Measurements from ENCODE around the gene PXMP2.

The PXMP2 gene

GRCh38 chr12:132700212-132700822, 12.9 kb downstream of the PXMP2 start:
- DNase-seq (ENCODE audit: low read depth), result no peak
- TF ChIP-seq MYC (IDR thresholded peaks at IDR 0.05; ENCODE audit: low read depth, low read length), result no peak
- no peak for TF ChIP-seq CTCF (IDR thresholded peaks at IDR 0.05; ENCODE audit: low read depth, low read length)
- no peak for TF ChIP-seq POLR2A (IDR thresholded peaks at IDR 0.05; ENCODE audit: extremely low read depth, insufficient read length)
- TF ChIP-seq MAX (IDR thresholded peaks at IDR 0.05; ENCODE audit: low read depth, low read length), result no peak
- H3K4me3 ChIP-seq (ENCODE audit: low read depth, low read length), result no peak overlapping the region

GRCh38 chr12:132702640-132703039, 15.3 kb downstream of the PXMP2 start:
- TF ChIP-seq MAX (IDR thresholded peaks at IDR 0.05; ENCODE audit: low read depth, low read length), result no peak
- no peak for TF ChIP-seq CTCF (IDR thresholded peaks at IDR 0.05; ENCODE audit: low read depth, low read length)
- peak; percentile 53 for DNase-seq (ENCODE audit: low read depth)
- no peak overlapping the region for H3K4me3 ChIP-seq (ENCODE audit: low read depth, low read length)

- no peak overlapping the region for H3K4me3 ChIP-seq (ENCODE audit: low read depth, low read length)
- no peak for DNase-seq (ENCODE audit: low read depth)
- TF ChIP-seq MYC (IDR thresholded peaks at IDR 0.05; ENCODE audit: low read depth, low read length) (no peak), CTCF (IDR thresholded peaks at IDR 0.05; ENCODE audit: low read depth, low read length) (no peak), POLR2A (IDR thresholded peaks at IDR 0.05; ENCODE audit: extremely low read depth, insufficient read length) (no peak), MAX (IDR thresholded peaks at IDR 0.05; ENCODE audit: low read depth, low read length) (no peak)
Observed at GRCh38 chr12:132703641-132704040, 16.3 kb downstream of the PXMP2 start.

- no peak overlapping the region for H3K4me3 ChIP-seq (ENCODE audit: low read depth, low read length)
- TF ChIP-seq CTCF (IDR thresholded peaks at IDR 0.05; ENCODE audit: low read depth, low read length) (no peak), MYC (IDR thresholded peaks at IDR 0.05; ENCODE audit: low read depth, low read length) (no peak), POLR2A (IDR thresholded peaks at IDR 0.05; ENCODE audit: extremely low read depth, insufficient read length) (no peak), MAX (IDR thresholded peaks at IDR 0.05; ENCODE audit: low read depth, low read length) (no peak)
- DNase-seq (ENCODE audit: low read depth), result no peak
Observed at GRCh38 chr12:132707241-132707640, 19.9 kb downstream of the PXMP2 start.

GRCh38 chr12:132708150-132708549, 20.8 kb downstream of the PXMP2 start:
- no peak for TF ChIP-seq MYC (IDR thresholded peaks at IDR 0.05; ENCODE audit: low read depth, low read length)
- TF ChIP-seq MAX (IDR thresholded peaks at IDR 0.05; ENCODE audit: low read depth, low read length), result no peak
- no peak for TF ChIP-seq CTCF (IDR thresholded peaks at IDR 0.05; ENCODE audit: low read depth, low read length)
- no peak for TF ChIP-seq POLR2A (IDR thresholded peaks at IDR 0.05; ENCODE audit: extremely low read depth, insufficient read length)
- DNase-seq (ENCODE audit: low read depth), result no peak
- no peak overlapping the region for H3K4me3 ChIP-seq (ENCODE audit: low read depth, low read length)

- peak; percentile 44 for DNase-seq (ENCODE audit: low read depth)
- peak overlapping the region; percentile 76 for H3K4me3 ChIP-seq (ENCODE audit: low read depth, low read length)
- TF ChIP-seq POLR2A (IDR thresholded peaks at IDR 0.05; ENCODE audit: extremely low read depth, insufficient read length) (no peak), MAX (IDR thresholded peaks at IDR 0.05; ENCODE audit: low read depth, low read length) (no peak), CTCF (IDR thresholded peaks at IDR 0.05; ENCODE audit: low read depth, low read length) (no peak), MYC (IDR thresholded peaks at IDR 0.05; ENCODE audit: low read depth, low read length) (no peak)
Observed at GRCh38 chr12:132710043-132710404, 22.6 kb downstream of the PXMP2 start.

Measured in NB4 (cell line).